Uterus (tissue), 4 donors: ENCODE measurements around the gene SLC25A46. TPM values are rescaled to one million over a fixed set of nuclear protein-coding genes. Genes with fewer than 3 reads are reported as not detected.

Experiments used
- DNase-seq, 2 donors: peaks; one replicate each; pipeline ENCODE4 v3.0.0-alpha.2; 2019 to 2020
- H3K27ac ChIP-seq, 2 donors: fragments of 200-600 bp; sonication (generic); 1 replicate in 1 of 2; 2 replicates in 1 of 2; pipeline ENCODE4 v1.5.1; 2016 to 2018
- H3K27me3 ChIP-seq, 2 donors: fragments of 200-600 bp; sonication (generic); one replicate each; pipeline ENCODE4 v1.5.1; 2018 to 2019; ENCODE audit warnings: control low read depth in 1 of 2
- H3K36me3 ChIP-seq, 2 donors: fragments of 200-600 bp; sonication (generic); one replicate each; pipeline ENCODE4 v1.5.1; 2019; ENCODE audit warnings: control low read depth in 1 of 2
- H3K4me1 ChIP-seq, 2 donors: fragments of 200-600 bp; sonication (generic); one replicate each; pipeline ENCODE4 v1.5.1; 2018 to 2019; ENCODE audit warnings: control low read depth in 1 of 2
- H3K4me3 ChIP-seq, 2 donors: fragments of 200-600 bp; sonication (generic); 1 replicate in 1 of 2; 2 replicates in 1 of 2; pipeline ENCODE4 v1.5.1; 2018 to 2019; ENCODE audit warnings: mild to moderate bottlenecking in 1 of 2
- H3K9me3 ChIP-seq, 2 donors: fragments of 200-600 bp; sonication (generic); one replicate each; pipeline ENCODE4 v1.5.1; 2019; ENCODE audit warnings: control low read depth in 1 of 2
- CTCF ChIP-seq, 4 experiments: fragments of 200-600 bp in 2 of 4; fragments of 450-650 bp in 2 of 4; sonication (generic) in 2 of 4; IDR thresholded peaks; one replicate each; pipeline ENCODE4 v1.5.1; 2016 to 2019; ENCODE audit warnings: antibody characterized with exemption in 4 of 4, mild to moderate bottlenecking in 2 of 4, moderate library complexity in 1 of 4
- POLR2A ChIP-seq, 2 donors: fragments of 450-650 bp; IDR thresholded peaks; one replicate each; pipeline ENCODE4 v1.6.1; 2016; ENCODE audit warnings: antibody characterized with exemption in 2 of 2, mild to moderate bottlenecking in 1 of 2, moderate library complexity in 1 of 2
- intact Hi-C: fragments of 100-400 bp; cut with DNase I; formaldehyde crosslinking; loops from one replicate; pipeline ENCODE4 v1.15.1; 2023; ENCODE audit warnings: low total_unique reads
- total RNA-seq, 4 donors: library from RNA; depleted of rRNA in 3 of 4; stranded (reverse); fragments of >200 nt in 3 of 4; gene quantifications; one replicate each; pipeline versions ENCODE4 v1.1.0 to v1.2.4, GENCODE V29; 2014 to 2023
- donor health status: DM: yes; HTN: yes; CAD: no.

Gene SLC25A46
- total RNA-seq, 4 donors from 2014 or later, result 27.4 to 97.9 (median 39.1) TPM

- H3K36me3 ChIP-seq, result no peaks in the 10 kb centered on the region
- no peak overlapping the region for H3K27ac ChIP-seq
- TF ChIP-seq CTCF (IDR thresholded peaks at IDR 0.05) (no peak), POLR2A (IDR thresholded peaks at IDR 0.05) (no peak)
- DNase-seq, result no peak
- H3K27me3 ChIP-seq, result no peaks in the 10 kb centered on the region
- no peaks in the 10 kb centered on the region for H3K4me1 ChIP-seq
- H3K9me3 ChIP-seq, result peaks cover 0 to 5% of the 10 kb centered on the region in 2 donors
- intact Hi-C loops, result no loop called here
- no peak overlapping the region for H3K4me3 ChIP-seq
These were observed 15.4 kb downstream of the SLC25A46 start for GRCh38 chr5:110754181-110754580.

GRCh38 chr5:110757118-110757729 is 18.4 kb downstream of the SLC25A46 start:
- Histone ChIP-seq H3K27me3 (no peaks in the 10 kb centered on the region), H3K27ac (no peak overlapping the region), H3K4me3 (no peak overlapping the region), H3K9me3 (peaks cover 0 to 5% of the 10 kb centered on the region in 2 donors), H3K36me3 (no peaks in the 10 kb centered on the region), H3K4me1 (no peaks in the 10 kb centered on the region)
- intact Hi-C loops, result no loop called here
- no peak for TF ChIP-seq POLR2A (IDR thresholded peaks at IDR 0.05)
- peak; percentile 42 to 51 (median 46) for TF ChIP-seq CTCF (IDR thresholded peaks at IDR 0.05)
- DNase-seq, result no peak

- Histone ChIP-seq H3K27me3 (no peaks in the 10 kb centered on the region), H3K4me3 (no peak overlapping the region), H3K9me3 (peaks cover 0 to 5% of the 10 kb centered on the region in 2 donors), H3K27ac (no peak overlapping the region), H3K4me1 (no peaks in the 10 kb centered on the region), H3K36me3 (no peaks in the 10 kb centered on the region)
- TF ChIP-seq POLR2A (IDR thresholded peaks at IDR 0.05) (no peak), CTCF (IDR thresholded peaks at IDR 0.05) (no peak)
- intact Hi-C loops, result no loop called here
- no peak for DNase-seq
These were observed 21.4 kb downstream of the SLC25A46 start for GRCh38 chr5:110760158-110760557.

GRCh38 chr5:110768138-110768860 is 29.5 kb downstream of the SLC25A46 start:
- intact Hi-C loops, result no loop called here
- Histone ChIP-seq H3K4me1 (no peaks in the 10 kb centered on the region), H3K36me3 (no peaks in the 10 kb centered on the region), H3K9me3 (no peaks in the 10 kb centered on the region), H3K4me3 (no peak overlapping the region), H3K27ac (peak overlapping the region in 1 of 2 donors; percentile 42), H3K27me3 (no peaks in the 10 kb centered on the region)
- DNase-seq, result no peak
- no peak for TF ChIP-seq CTCF (IDR thresholded peaks at IDR 0.05)
- TF ChIP-seq POLR2A (IDR thresholded peaks at IDR 0.05), result no peak

GRCh38 chr5:110769000-110769681 is 30.3 kb downstream of the SLC25A46 start:
- Histone ChIP-seq H3K36me3 (no peaks in the 10 kb centered on the region), H3K4me1 (no peaks in the 10 kb centered on the region), H3K4me3 (no peak overlapping the region), H3K9me3 (no peaks in the 10 kb centered on the region), H3K27ac (peak overlapping the region in 1 of 2 donors; percentile 42), H3K27me3 (no peaks in the 10 kb centered on the region)
- DNase-seq, result peak in 1 of 2 donors; percentile 18
- intact Hi-C loops, result no loop called here
- no peak for TF ChIP-seq CTCF (IDR thresholded peaks at IDR 0.05)
- TF ChIP-seq POLR2A (IDR thresholded peaks at IDR 0.05), result no peak
